ENCODE measurements around the gene OAF. TPM values are rescaled to one million over a fixed set of nuclear protein-coding genes. Genes with fewer than 3 reads are reported as not detected.
A peak's percentile ranks its signal among the peaks of the same experiment; 100 is the strongest.

The OAF gene
- total RNA-seq, 1 donor from 2014 or later, result 39.4 TPM

- no peak overlapping the region for H3K4me3 ChIP-seq (ENCODE audit: low read depth, low read length)
- no peak for DNase-seq (ENCODE audit: low read depth)
- peak; percentile 95 for TF ChIP-seq CTCF (conservative IDR thresholded peaks at IDR 0.05; ENCODE audit: low read depth, low read length)
Measured at GRCh38 chr11:120235024-120235628, 24.3 kb downstream of the OAF start.

GRCh38 chr11:120236169-120237107, 25.6 kb downstream of the OAF start:
- H3K4me3 ChIP-seq (ENCODE audit: low read depth, low read length), result no peak overlapping the region
- DNase-seq (ENCODE audit: low read depth), result no peak
- no peak for TF ChIP-seq CTCF (conservative IDR thresholded peaks at IDR 0.05; ENCODE audit: low read depth, low read length)

- no peak overlapping the region for H3K4me3 ChIP-seq (ENCODE audit: low read depth, low read length)
- DNase-seq (ENCODE audit: low read depth), result no peak
- TF ChIP-seq CTCF (conservative IDR thresholded peaks at IDR 0.05; ENCODE audit: low read depth, low read length), result no peak
Measured at GRCh38 chr11:120238968-120239620, 28.3 kb downstream of the OAF start.

- no peak for DNase-seq (ENCODE audit: low read depth)
Measured at GRCh38 chr11:120239713-120240640, 29.1 kb downstream of the OAF start, which contains the start of gene POU2F3. TSS of gene POU2F3 (plus strand) at chr11:120240140. CDS start at chr11:120240344, 204 bp downstream.

GRCh38 chr11:120240866-120241265, 30.0 kb downstream of the OAF start:
- no peak for DNase-seq (ENCODE audit: low read depth)
- TF ChIP-seq CTCF (conservative IDR thresholded peaks at IDR 0.05; ENCODE audit: low read depth, low read length), result no peak
- H3K4me3 ChIP-seq (ENCODE audit: low read depth, low read length), result no peak overlapping the region

More at GRCh38 chr11:120239713-120240640, 29.1 kb downstream of the OAF start, which contains the start of gene POU2F3:
- TF ChIP-seq CTCF (conservative IDR thresholded peaks at IDR 0.05; ENCODE audit: low read depth, low read length), result peak; percentile 44
- no peak within 1 kb of the TSS for H3K4me3 ChIP-seq (ENCODE audit: low read depth, low read length)

GRCh38 chr11:120241277-120241676, 30.4 kb downstream of the OAF start:
- H3K4me3 ChIP-seq (ENCODE audit: low read depth, low read length), result no peak overlapping the region
- TF ChIP-seq CTCF (conservative IDR thresholded peaks at IDR 0.05; ENCODE audit: low read depth, low read length), result no peak
- DNase-seq (ENCODE audit: low read depth), result no peak

Data from epithelial cell of proximal tubule (primary cell).